ENCODE measurements around the gene NAALADL2.

DNA sequence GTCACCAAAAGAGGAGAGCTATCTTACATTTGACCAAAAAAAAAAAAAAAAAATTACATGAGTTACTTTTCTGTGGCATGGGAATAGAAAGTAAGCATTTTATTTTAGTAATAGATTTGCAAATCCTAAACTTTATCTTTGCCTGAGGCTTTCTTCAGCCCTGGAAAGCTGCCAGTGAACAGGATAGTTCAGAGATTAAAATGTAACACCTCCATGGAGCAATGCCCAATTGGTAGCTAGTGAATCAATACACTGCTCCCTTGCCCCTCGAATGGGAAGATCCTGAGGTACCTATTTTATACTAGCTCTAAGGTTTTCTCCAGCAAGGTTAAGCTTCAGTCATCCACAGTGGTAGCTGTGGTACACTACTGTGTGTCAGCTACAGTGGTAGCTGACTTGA lies 867.1 kb downstream of the NAALADL2 start:
- TF ChIP-seq, protein P1, sequence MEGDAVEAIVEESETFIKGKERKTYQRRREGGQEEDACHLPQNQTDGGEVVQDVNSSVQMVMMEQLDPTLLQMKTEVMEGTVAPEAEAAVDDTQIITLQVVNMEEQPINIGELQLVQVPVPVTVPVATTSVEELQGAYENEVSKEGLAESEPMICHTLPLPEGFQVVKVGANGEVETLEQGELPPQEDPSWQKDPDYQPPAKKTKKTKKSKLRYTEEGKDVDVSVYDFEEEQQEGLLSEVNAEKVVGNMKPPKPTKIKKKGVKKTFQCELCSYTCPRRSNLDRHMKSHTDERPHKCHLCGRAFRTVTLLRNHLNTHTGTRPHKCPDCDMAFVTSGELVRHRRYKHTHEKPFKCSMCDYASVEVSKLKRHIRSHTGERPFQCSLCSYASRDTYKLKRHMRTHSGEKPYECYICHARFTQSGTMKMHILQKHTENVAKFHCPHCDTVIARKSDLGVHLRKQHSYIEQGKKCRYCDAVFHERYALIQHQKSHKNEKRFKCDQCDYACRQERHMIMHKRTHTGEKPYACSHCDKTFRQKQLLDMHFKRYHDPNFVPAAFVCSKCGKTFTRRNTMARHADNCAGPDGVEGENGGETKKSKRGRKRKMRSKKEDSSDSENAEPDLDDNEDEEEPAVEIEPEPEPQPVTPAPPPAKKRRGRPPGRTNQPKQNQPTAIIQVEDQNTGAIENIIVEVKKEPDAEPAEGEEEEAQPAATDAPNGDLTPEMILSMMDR (IDR thresholded peaks at IDR 0.05) = no peak
- TF ChIP-seq EZH2 (IDR thresholded peaks at IDR 0.05; ENCODE audit: borderline replicate concordance, insufficient read depth, low read depth, low read length, poor library complexity, severe bottlenecking) = no peak

Measured in B cell (primary cell).